Spinal cord (tissue), 10 donors: Measurements from ENCODE around the gene LMOD2. TPM values are rescaled to one million over a fixed set of nuclear protein-coding genes. Genes with fewer than 3 reads are reported as not detected.
"Not testable (repeated sequence)": the region's sequence is repeated elsewhere in the genome, so short reads cannot be mapped to it uniquely, and the experiment has no call there.

Source experiments
- DNase-seq, 6 donors: peaks; one replicate each; pipeline versions ENCODE4 v3.0.0 to v3.0.0-alpha.2; 2013 to 2015; ENCODE audit warnings: low spot score in 6 of 6, low read depth in 4 of 6
- H3K27ac ChIP-seq: one replicate; pipeline ENCODE4 v1.5.1; 2013; ENCODE audit warnings: low read depth, low read length, control low read depth
- H3K27me3 ChIP-seq: one replicate; pipeline ENCODE4 v1.6.1; 2013; ENCODE audit warnings: low read length; ENCODE audit not compliant: control insufficient read depth, insufficient read depth
- H3K36me3 ChIP-seq: one replicate; pipeline ENCODE4 v1.6.1; 2013; ENCODE audit warnings: low read length; ENCODE audit not compliant: control insufficient read depth, insufficient read depth
- H3K4me1 ChIP-seq: one replicate; pipeline ENCODE4 v1.6.1; 2013; ENCODE audit warnings: low read length; ENCODE audit not compliant: control insufficient read depth, insufficient read depth
- H3K4me3 ChIP-seq: one replicate; pipeline ENCODE4 v1.5.1; 2013; ENCODE audit warnings: low read depth, low read length, control low read depth
- H3K9me3 ChIP-seq: one replicate; pipeline ENCODE4 v1.6.1; 2013; ENCODE audit warnings: low read length; ENCODE audit not compliant: control insufficient read depth, insufficient read depth
- WGBS: methylation state at CpG from one replicate; pipeline ENCODE4 v1.1.5; 2013; ENCODE audit warnings: missing lambda C conversion rate; ENCODE audit not compliant: insufficient coverage; 5-methylcytosine and 5-hydroxymethylcytosine counted together
- polyA plus RNA-seq, 2 donors: library from polyadenylated mRNA; unstranded; fragments of 120-200 nt; gene quantifications; one replicate each; pipeline ENCODE4 v1.2.1, GENCODE V29; 2013; ENCODE audit not compliant: insufficient read length in 2 of 2
- total RNA-seq, 2 donors: library from RNA; depleted of rRNA in 1 of 2; stranded (reverse); fragments of 120-200 nt in 1 of 2; fragments of >200 nt in 1 of 2; gene quantifications; one replicate each; pipeline versions ENCODE4 v1.2.3 to v1.2.4, GENCODE V29; 2013 to 2014
- donor health status: healthy.

Gene LMOD2
- total and polyA plus RNA-seq, 4 donors = 0.14 TPM; not detected in 3

DNA sequence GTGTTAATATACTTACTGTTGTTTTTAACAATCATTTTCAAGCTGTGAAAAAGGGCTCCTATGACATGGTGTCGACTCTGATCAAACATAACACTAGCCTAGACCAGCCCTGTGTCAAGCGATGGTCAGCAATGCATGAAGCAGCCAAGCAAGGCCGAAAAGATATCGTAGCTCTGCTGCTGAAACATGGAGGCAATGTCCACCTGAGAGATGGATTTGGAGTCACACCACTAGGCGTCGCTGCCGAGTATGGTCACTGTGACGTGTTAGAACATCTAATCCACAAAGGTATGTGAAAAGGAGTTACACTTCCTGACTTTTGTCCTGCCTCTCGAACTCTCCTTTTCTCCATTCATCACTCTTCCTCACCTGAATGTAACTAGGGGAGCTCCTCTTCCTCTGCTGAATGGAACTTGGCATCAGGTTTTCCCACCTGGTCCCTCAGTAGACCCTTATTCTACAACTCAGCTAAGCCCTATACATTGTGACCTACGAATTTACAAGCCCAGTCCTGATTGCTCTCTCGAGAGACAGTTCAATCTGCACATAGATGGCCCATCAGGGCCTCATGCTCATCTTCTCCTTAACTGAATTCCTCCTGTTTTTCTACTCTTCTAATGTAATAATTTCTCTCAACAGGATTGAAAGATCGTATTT is 31.0 kb upstream of the LMOD2 start:
- Histone ChIP-seq H3K9me3 (no peaks in the 10 kb centered on the region), H3K36me3 (no peaks in the 10 kb centered on the region), H3K27ac (no peak overlapping the region), H3K4me1 (no peaks in the 10 kb centered on the region), H3K4me3 (no peak overlapping the region), H3K27me3 (no peaks in the 10 kb centered on the region)
- 88% methylated on average over 9 of the region's 12 CpGs for WGBS
- DNase-seq = no peak

DNA sequence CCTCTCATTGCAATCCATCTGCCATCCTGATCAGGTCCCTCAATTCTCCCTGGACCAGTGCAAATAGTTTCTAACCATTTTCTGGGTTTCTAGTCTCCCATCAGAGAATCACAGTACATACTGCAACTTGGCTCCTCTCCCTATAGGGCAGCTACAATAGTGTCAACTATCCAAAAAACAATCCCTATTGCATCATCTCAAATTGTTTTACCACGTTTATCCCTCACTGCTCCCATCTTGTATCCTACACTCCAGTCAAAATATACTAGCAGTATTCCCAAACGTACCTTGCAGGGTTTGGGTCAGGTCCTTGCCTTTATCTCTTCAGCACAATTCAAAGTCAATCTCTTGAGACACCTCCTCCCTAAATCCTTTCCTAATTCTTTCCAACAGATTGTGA is 30.4 kb upstream of the LMOD2 start:
- no peak overlapping the region for H3K27ac ChIP-seq
- no peak overlapping the region for H3K4me3 ChIP-seq
- H3K9me3 ChIP-seq = no peaks in the 10 kb centered on the region
- no peaks in the 10 kb centered on the region for H3K36me3 ChIP-seq
- 79% methylated on average over 2 of the region's 2 CpGs for WGBS
- no peaks in the 10 kb centered on the region for H3K4me1 ChIP-seq
- no peak for DNase-seq
- no peaks in the 10 kb centered on the region for H3K27me3 ChIP-seq

DNA sequence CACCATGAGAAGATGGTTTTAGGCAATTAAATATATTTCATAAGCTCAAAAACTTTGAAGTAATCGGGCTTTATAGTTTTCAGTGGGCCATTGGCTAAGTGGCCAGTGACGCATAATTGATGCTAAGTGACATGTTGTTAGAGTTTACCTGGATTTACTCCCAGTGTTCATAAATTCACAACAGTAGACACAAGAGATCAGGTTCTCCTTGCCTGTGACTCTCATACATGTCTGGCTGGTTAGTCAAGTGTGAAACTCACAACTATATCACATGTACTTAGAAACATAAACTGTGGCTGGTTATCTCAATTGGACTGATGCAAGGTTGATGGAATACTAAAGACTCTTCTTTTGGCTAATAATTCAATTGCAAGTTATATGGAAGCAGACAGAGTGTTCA is 27.8 kb upstream of the LMOD2 start:
- Histone ChIP-seq H3K4me3 (no peak overlapping the region), H3K27ac (no peak overlapping the region), H3K9me3 (no peaks in the 10 kb centered on the region), H3K36me3 (no peaks in the 10 kb centered on the region), H3K27me3 (no peaks in the 10 kb centered on the region), H3K4me1 (no peaks in the 10 kb centered on the region)
- no CpG with 5 or more reads among the region's 2 CpGs for WGBS
- no peak for DNase-seq

DNA sequence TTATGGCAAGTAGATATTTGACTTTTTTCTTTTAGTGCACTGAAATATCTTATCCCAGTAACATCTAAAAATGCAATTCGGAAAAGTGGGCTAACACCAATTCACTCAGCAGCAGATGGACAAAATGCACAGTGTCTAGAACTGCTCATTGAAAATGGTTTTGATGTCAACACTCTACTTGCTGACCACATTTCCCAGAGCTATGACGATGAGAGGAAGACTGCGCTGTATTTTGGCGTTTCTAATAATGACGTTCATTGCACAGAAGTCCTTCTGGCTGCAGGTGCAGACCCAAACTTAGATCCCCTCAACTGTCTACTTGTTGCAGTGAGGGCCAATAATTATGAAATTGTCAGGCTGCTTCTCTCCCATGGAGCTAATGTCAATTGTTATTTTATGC is 26.8 kb upstream of the LMOD2 start:
- H3K27ac ChIP-seq = no peak overlapping the region
- no peak for DNase-seq
- no peaks in the 10 kb centered on the region for H3K9me3 ChIP-seq
- no peaks in the 10 kb centered on the region for H3K27me3 ChIP-seq
- no peak overlapping the region for H3K4me3 ChIP-seq
- H3K4me1 ChIP-seq = no peaks in the 10 kb centered on the region
- no peaks in the 10 kb centered on the region for H3K36me3 ChIP-seq
- 95% methylated on average over 5 of the region's 5 CpGs for WGBS

- H3K9me3 ChIP-seq = no peaks in the 10 kb centered on the region
- no peaks in the 10 kb centered on the region for H3K4me1 ChIP-seq
- H3K36me3 ChIP-seq = no peaks in the 10 kb centered on the region
- no peak overlapping the region for H3K4me3 ChIP-seq
- H3K27me3 ChIP-seq = no peaks in the 10 kb centered on the region
- WGBS = no CpG with 5 or more reads among the region's 1 CpG
- no peak for DNase-seq
- no peak overlapping the region for H3K27ac ChIP-seq
Observed at GRCh38 chr7:123629281-123629680, 26.4 kb upstream of the LMOD2 start.

GRCh38 chr7:123632808-123633207 is 22.9 kb upstream of the LMOD2 start:
- no peak overlapping the region for H3K4me3 ChIP-seq
- H3K4me1 ChIP-seq = no peaks in the 10 kb centered on the region
- WGBS = 67% methylated on average over 1 of the region's 2 CpGs
- no peaks in the 10 kb centered on the region for H3K36me3 ChIP-seq
- H3K9me3 ChIP-seq = no peaks in the 10 kb centered on the region
- H3K27me3 ChIP-seq = no peaks in the 10 kb centered on the region
- no peak overlapping the region for H3K27ac ChIP-seq
- DNase-seq = no peak

DNA sequence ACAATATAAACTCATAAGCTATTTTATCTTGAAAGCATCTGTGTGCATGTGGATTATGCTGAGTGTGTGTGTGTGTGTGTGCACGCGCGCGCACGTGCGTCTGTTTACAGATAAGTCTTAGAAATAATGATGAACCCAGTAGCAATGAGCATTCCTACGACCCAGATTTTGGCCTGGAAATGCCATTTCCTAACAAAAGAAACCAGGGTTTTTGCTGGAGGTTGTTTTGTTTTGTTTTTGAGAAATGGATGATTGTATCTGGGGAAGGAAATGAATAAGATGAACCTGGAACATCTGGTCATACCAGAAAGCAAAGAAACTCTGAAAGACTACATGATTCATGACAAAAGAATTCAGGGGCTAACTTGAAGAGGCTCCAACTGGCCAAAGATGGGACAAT is 22.1 kb upstream of the LMOD2 start:
- H3K9me3 ChIP-seq = no peaks in the 10 kb centered on the region
- no peak for DNase-seq
- H3K4me3 ChIP-seq = no peak overlapping the region
- no peaks in the 10 kb centered on the region for H3K4me1 ChIP-seq
- 100% methylated on average over 1 of the region's 7 CpGs for WGBS
- H3K36me3 ChIP-seq = no peaks in the 10 kb centered on the region
- no peak overlapping the region for H3K27ac ChIP-seq
- H3K27me3 ChIP-seq = no peaks in the 10 kb centered on the region

DNA sequence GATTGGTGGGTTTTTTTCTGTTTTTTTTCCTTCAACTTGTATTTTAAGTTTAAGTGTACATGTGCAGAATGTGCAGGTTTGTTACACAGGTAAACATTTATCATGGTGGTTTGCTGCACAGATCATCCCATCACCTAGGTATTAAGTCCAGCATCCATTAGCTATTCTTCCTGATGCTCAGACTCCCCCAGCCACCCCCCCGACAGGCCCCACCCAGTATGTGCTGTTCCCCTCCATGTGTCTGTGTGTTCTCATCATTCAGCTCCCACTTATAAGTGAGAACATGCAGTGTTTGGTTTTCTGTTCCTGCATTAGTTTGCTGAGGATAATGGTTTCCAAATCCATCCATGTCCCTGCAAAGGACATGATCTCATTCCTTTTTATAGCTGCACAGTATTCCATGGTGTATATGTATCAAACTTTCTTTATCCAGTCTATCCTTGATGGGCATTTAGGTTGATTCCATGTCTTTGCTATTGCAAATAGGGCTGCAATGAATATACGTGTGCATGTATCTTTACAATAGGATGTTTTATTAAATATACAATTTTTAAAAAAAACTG is 21.6 kb upstream of the LMOD2 start:
- no CpG with 5 or more reads among the region's 2 CpGs for WGBS
- DNase-seq = not testable (repeated sequence)

GRCh38 chr7:123635551-123636359 is 19.9 kb upstream of the LMOD2 start:
- no peaks in the 10 kb centered on the region for H3K36me3 ChIP-seq
- no peak overlapping the region for H3K27ac ChIP-seq
- H3K4me1 ChIP-seq = no peaks in the 10 kb centered on the region
- no peak overlapping the region for H3K4me3 ChIP-seq
- no peaks in the 10 kb centered on the region for H3K9me3 ChIP-seq
- no CpG with 5 or more reads among the region's 4 CpGs for WGBS
- H3K27me3 ChIP-seq = no peaks in the 10 kb centered on the region
- peak in 3 of 6 donors; percentile 12 to 71 (median 25) for DNase-seq

More for the DNA sequence above, 21.6 kb upstream of the LMOD2 start:
- H3K27me3 ChIP-seq, H3K27ac ChIP-seq, H3K4me3 ChIP-seq, H3K4me1 ChIP-seq, H3K36me3 ChIP-seq, H3K9me3 ChIP-seq: not testable (repeated sequence)

GRCh38 chr7:123637203-123637602 is 18.5 kb upstream of the LMOD2 start:
- H3K27ac ChIP-seq = no peak overlapping the region
- no peaks in the 10 kb centered on the region for H3K27me3 ChIP-seq
- H3K4me3 ChIP-seq = no peak overlapping the region
- no peak for DNase-seq
- H3K9me3 ChIP-seq = no peaks in the 10 kb centered on the region
- WGBS = 48% methylated on average over 3 of the region's 3 CpGs
- H3K4me1 ChIP-seq = no peaks in the 10 kb centered on the region
- H3K36me3 ChIP-seq = no peaks in the 10 kb centered on the region
